Mesenchymal stem cell (in vitro differentiated cells and primary cell): ENCODE data around the gene ARL2BP.

Experiments used
- DNase-seq: peaks from one replicate; pipeline ENCODE4 v3.0.0-alpha.2; 2013
- H2AFZ ChIP-seq: one replicate; pipeline ENCODE4 v1.6.1; 2013; ENCODE audit warnings: low read depth, mild to moderate bottlenecking, control low read depth, inconsistent platforms, low read length, moderate library complexity
- H2AK5ac ChIP-seq: 2 replicates; pipeline ENCODE4 v1.6.1; 2013; ENCODE audit warnings: low read length, moderate library complexity, mild to moderate bottlenecking, inconsistent platforms; ENCODE audit not compliant: severe bottlenecking
- H2BK120ac ChIP-seq: one replicate; pipeline ENCODE4 v1.6.1; 2013; ENCODE audit warnings: low read depth, mild to moderate bottlenecking, inconsistent platforms, low read length, moderate library complexity
- H2BK12ac ChIP-seq, 2 experiments: one replicate each; pipeline ENCODE4 v1.6.1; 2013; ENCODE audit warnings: inconsistent platforms in 2 of 2, low read length in 2 of 2, mild to moderate bottlenecking in 2 of 2, moderate library complexity in 2 of 2, control low read depth in 1 of 2
- H2BK15ac ChIP-seq: one replicate; pipeline ENCODE4 v1.6.1; 2013; ENCODE audit warnings: mild to moderate bottlenecking, low read depth, inconsistent platforms; ENCODE audit not compliant: poor library complexity, severe bottlenecking
- H2BK5ac ChIP-seq: 2 replicates; pipeline ENCODE4 v1.6.1; 2013; ENCODE audit warnings: low read depth, mild to moderate bottlenecking, low read length, control low read depth, inconsistent platforms; ENCODE audit not compliant: poor library complexity, severe bottlenecking
- H3K14ac ChIP-seq, 2 experiments: one replicate each; pipeline ENCODE4 v1.6.1; 2013; ENCODE audit warnings: inconsistent platforms in 2 of 2, low read length in 2 of 2, control low read depth in 1 of 2, mild to moderate bottlenecking in 1 of 2, moderate library complexity in 1 of 2
- H3K18ac ChIP-seq, 2 experiments: one replicate each; pipeline ENCODE4 v1.6.1; 2013; ENCODE audit warnings: inconsistent platforms in 2 of 2, low read length in 2 of 2, control low read depth in 1 of 2, low read depth in 1 of 2, mild to moderate bottlenecking in 1 of 2
- H3K23ac ChIP-seq, 2 experiments: one replicate each; pipeline ENCODE4 v1.6.1; 2013; ENCODE audit warnings: inconsistent platforms in 2 of 2, low read length in 2 of 2, mild to moderate bottlenecking in 2 of 2, moderate library complexity in 2 of 2, control low read depth in 1 of 2
- H3K27ac ChIP-seq: 2 replicates; pipeline ENCODE4 v1.5.1; 2013; ENCODE audit warnings: mild to moderate bottlenecking, moderate library complexity, low read length, control low read depth, inconsistent platforms; ENCODE audit not compliant: poor library complexity, severe bottlenecking
- H3K27me3 ChIP-seq, 2 experiments: 2 replicates each; pipeline versions ENCODE4 v1.6.1 to v1.7.0; 2013; ENCODE audit warnings: low read length in 2 of 2, mild to moderate bottlenecking in 2 of 2, moderate library complexity in 2 of 2, control low read depth in 1 of 2, inconsistent platforms in 1 of 2; ENCODE audit not compliant: control insufficient read depth in 1 of 2, insufficient read depth in 1 of 2
- H3K36me3 ChIP-seq, 2 experiments: 2 replicates each; pipeline versions ENCODE4 v1.6.1 to v1.7.0; 2013; ENCODE audit warnings: low read length in 2 of 2, control low read depth in 1 of 2, inconsistent platforms in 1 of 2, low read depth in 1 of 2, mild to moderate bottlenecking in 1 of 2; ENCODE audit not compliant: insufficient read depth in 2 of 2, control insufficient read depth in 1 of 2
- H3K4ac ChIP-seq, 2 experiments: one replicate each; pipeline ENCODE4 v1.6.1; 2013; ENCODE audit warnings: inconsistent platforms in 2 of 2, low read length in 2 of 2, mild to moderate bottlenecking in 2 of 2, moderate library complexity in 2 of 2, control low read depth in 1 of 2, low read depth in 1 of 2
- H3K4me1 ChIP-seq: 2 replicates; pipeline ENCODE4 v1.6.1; 2013; ENCODE audit warnings: low read depth, low read length, control low read depth; ENCODE audit not compliant: control insufficient read depth, insufficient read depth
- H3K4me2 ChIP-seq: 2 replicates; pipeline ENCODE4 v1.6.1; 2013; ENCODE audit warnings: low read length, mild to moderate bottlenecking, inconsistent platforms; ENCODE audit not compliant: poor library complexity, severe bottlenecking
- H3K4me3 ChIP-seq, 2 experiments: 2 replicates each; pipeline versions ENCODE4 v1.5.1 to v1.7.0; 2013; ENCODE audit warnings: low read length in 2 of 2, mild to moderate bottlenecking in 2 of 2, control low read depth in 1 of 2, low read depth in 1 of 2; ENCODE audit not compliant: insufficient read depth in 1 of 2
- H3K79me1 ChIP-seq: replicated peaks from 2 replicates; pipeline ENCODE4 v1.6.1; 2013; ENCODE audit warnings: mild to moderate bottlenecking, control low read depth, low read length, inconsistent platforms; ENCODE audit not compliant: poor library complexity, severe bottlenecking
- H3K9ac ChIP-seq: 2 replicates; pipeline ENCODE4 v1.7.0; 2013; ENCODE audit warnings: mild to moderate bottlenecking, low read length, moderate library complexity
- H3K9me3 ChIP-seq: 2 replicates; pipeline ENCODE4 v1.7.0; 2013; ENCODE audit warnings: mild to moderate bottlenecking, low read length; ENCODE audit not compliant: control insufficient read depth
- H4K8ac ChIP-seq: one replicate; pipeline ENCODE4 v1.6.1; 2013; ENCODE audit warnings: inconsistent platforms, mild to moderate bottlenecking, low read length, moderate library complexity
- H4K91ac ChIP-seq: one replicate; pipeline ENCODE4 v1.6.1; 2013; ENCODE audit warnings: mild to moderate bottlenecking, low read length, inconsistent platforms
- WGBS: methylation state at CpG from one replicate; pipeline ENCODE4 v1.1.7; 2013; ENCODE audit warnings: mixed read lengths; 5-methylcytosine and 5-hydroxymethylcytosine counted together

ARL2BP gene

DNA sequence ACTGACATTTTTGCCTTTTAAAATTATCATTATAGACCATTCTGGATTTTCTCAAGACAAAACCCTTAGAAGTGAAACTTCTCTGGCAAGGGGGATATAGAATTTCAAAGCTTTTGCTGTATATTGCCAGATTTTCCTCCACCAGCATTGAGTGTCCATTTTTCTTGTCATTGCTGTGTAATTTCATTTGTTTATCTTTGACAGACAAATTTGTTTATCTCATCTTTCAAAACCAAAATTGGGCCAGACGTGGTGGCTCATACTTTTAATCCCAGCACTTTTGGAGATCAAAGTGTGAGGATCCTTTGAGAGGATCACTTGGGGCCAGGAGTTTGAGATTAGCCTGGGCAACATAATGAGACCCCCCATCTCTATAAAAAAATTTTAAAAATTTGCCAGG, 16.0 kb upstream of the ARL2BP start:
- DNase-seq, result no peak
- Histone ChIP-seq H3K36me3 (peaks cover 23 to 91% of the 10 kb centered on the region in 2 experiments), H2AK5ac (no peak overlapping the region), H4K8ac (no peak overlapping the region), H3K9ac (no peak overlapping the region), H3K18ac (no peak overlapping the region), H3K27ac (no peak overlapping the region), H3K14ac (no peak overlapping the region), H3K27me3 (no peaks in the 10 kb centered on the region), H4K91ac (no peak overlapping the region), H3K4me1 (peaks cover 3% of the 10 kb centered on the region), H3K4me2 (no peak overlapping the region), H3K4ac (no peak overlapping the region), H3K9me3 (no peaks in the 10 kb centered on the region), H2BK5ac (no peak overlapping the region), H2AFZ (no peak overlapping the region), H3K4me3 (no peak overlapping the region), H2BK12ac (no peak overlapping the region), H3K79me1 (peaks cover 19% of the 10 kb centered on the region), H2BK120ac (no peak overlapping the region), H2BK15ac (no peak overlapping the region), H3K23ac (no peak overlapping the region)
- WGBS, result no CpG with 5 or more reads among the region's 1 CpG

DNA sequence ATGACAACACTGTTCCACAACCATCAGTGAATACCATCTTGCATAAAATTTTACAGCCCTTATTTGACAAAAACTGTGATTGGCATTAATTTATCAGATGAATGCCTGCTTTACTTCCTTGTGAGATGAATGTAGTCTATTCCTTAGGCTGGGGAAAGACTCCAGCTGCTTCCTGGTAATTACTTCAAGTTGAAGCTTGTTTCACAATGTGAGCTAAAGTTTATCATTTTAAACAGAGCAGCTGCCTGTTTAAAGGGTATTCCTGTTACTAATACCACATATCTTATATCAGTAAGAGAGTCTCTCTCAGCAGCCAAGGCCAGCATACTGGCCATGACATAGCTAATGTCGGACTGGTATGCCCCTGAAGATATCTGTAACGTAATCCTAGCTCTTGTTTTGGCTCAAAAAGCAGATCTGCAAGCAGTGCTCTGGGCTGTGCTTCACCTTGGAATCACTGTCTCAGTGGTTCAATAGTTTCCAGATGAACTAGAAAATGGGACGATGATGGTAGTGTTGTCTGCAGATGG, 13.2 kb upstream of the ARL2BP start:
- no peak for DNase-seq
- Histone ChIP-seq H2BK12ac (no peak overlapping the region), H3K23ac (no peak overlapping the region), H2AFZ (no peak overlapping the region), H3K4me2 (no peak overlapping the region), H4K8ac (no peak overlapping the region), H3K4me1 (peaks cover 4% of the 10 kb centered on the region), H3K36me3 (peaks cover 22 to 91% of the 10 kb centered on the region in 2 experiments), H2AK5ac (no peak overlapping the region), H2BK120ac (no peak overlapping the region), H3K4me3 (no peak overlapping the region), H3K27me3 (no peaks in the 10 kb centered on the region), H3K9me3 (no peaks in the 10 kb centered on the region), H3K14ac (no peak overlapping the region), H3K79me1 (peaks cover 12% of the 10 kb centered on the region), H3K18ac (no peak overlapping the region), H2BK15ac (no peak overlapping the region), H3K27ac (no peak overlapping the region), H2BK5ac (no peak overlapping the region), H4K91ac (no peak overlapping the region), H3K9ac (no peak overlapping the region), H3K4ac (no peak overlapping the region)
- WGBS, result 97% methylated on average over 3 of the region's 3 CpGs

DNA sequence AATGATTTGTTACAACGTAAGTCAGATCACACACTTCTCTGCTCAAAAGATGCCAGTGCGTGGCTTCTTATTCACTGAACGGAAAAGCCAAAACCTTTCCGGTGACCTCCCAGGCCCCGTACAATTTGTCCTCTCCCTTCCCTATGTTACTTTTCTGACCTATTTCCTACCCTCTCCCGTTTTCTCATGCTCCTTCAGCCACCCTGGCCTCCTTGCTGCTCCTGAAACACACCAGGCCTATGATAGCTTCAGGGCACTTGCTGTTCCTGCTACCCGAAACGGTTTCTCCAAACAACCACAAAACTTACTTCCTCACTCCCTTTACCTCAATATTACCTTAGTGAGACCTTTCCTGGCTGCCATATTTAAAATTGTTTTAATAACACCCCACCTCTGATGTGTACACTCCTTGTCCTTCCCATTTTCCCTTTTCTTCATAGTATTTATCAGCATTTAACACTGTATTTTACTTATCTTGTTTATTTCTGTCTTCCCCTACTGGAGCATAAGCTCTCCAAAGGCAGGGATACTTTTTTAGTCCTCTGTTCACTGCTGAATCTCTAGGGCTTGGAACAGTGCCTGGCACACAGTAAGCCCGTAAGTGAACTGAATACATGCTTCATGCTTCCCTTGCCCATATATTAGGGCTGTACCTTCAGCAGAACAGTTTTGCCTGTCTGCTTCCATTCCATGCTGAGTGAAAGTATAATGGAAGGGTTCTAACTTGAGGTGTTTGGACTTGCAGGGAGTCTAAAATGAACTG, 10.9 kb upstream of the ARL2BP start:
- WGBS, result 95% methylated on average over 9 of the region's 9 CpGs
- Histone ChIP-seq H3K4me2 (no peak overlapping the region), H4K91ac (no peak overlapping the region), H3K4ac (no peak overlapping the region), H2BK120ac (no peak overlapping the region), H3K9ac (no peak overlapping the region), H3K4me3 (no peak overlapping the region), H3K4me1 (peaks cover 2% of the 10 kb centered on the region), H3K36me3 (peaks cover 20 to 90% of the 10 kb centered on the region in 2 experiments), H2AK5ac (no peak overlapping the region), H3K79me1 (peaks cover 12% of the 10 kb centered on the region), H2BK15ac (no peak overlapping the region), H2AFZ (no peak overlapping the region), H3K14ac (no peak overlapping the region), H3K27ac (no peak overlapping the region), H3K27me3 (no peaks in the 10 kb centered on the region), H3K23ac (no peak overlapping the region), H2BK12ac (no peak overlapping the region), H4K8ac (no peak overlapping the region), H2BK5ac (no peak overlapping the region), H3K9me3 (no peaks in the 10 kb centered on the region), H3K18ac (no peak overlapping the region)
- DNase-seq, result no peak

DNA sequence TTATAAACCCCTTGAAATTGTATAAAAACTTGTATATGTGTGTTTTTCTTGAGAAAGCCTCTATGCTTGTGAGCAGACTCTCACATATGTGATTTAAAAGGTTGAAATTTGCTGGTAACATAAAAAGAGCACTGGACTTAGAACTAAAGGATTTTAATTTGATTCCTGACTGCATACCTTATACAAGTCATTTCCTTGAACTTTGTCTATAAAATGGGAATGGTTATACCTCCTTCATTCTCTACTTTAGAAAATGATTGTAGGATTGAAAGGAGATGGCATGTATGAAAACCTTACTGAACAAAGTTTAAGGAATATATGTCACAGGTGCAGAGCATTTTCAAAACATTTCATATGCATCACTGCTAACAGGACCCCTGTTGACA, 10.4 kb upstream of the ARL2BP start:
- peaks cover 12% of the 10 kb centered on the region for H3K79me1 ChIP-seq
- H3K23ac ChIP-seq, result no peak overlapping the region
- no peak overlapping the region for H2AK5ac ChIP-seq
- H3K14ac ChIP-seq, result no peak overlapping the region
- no peaks in the 10 kb centered on the region for H3K9me3 ChIP-seq
- H2BK120ac ChIP-seq, result no peak overlapping the region
- no peak overlapping the region for H3K9ac ChIP-seq
- no peak overlapping the region for H3K4me2 ChIP-seq
- H2BK12ac ChIP-seq, result no peak overlapping the region
- H3K4ac ChIP-seq, result no peak overlapping the region
- no peak overlapping the region for H3K27ac ChIP-seq
- H2BK5ac ChIP-seq, result no peak overlapping the region
- no peak overlapping the region for H4K8ac ChIP-seq
- no peak overlapping the region for H3K18ac ChIP-seq
- no peak for DNase-seq
- no peak overlapping the region for H3K4me3 ChIP-seq
- H3K27me3 ChIP-seq, result no peaks in the 10 kb centered on the region
- no peak overlapping the region for H2BK15ac ChIP-seq
- no peak overlapping the region for H4K91ac ChIP-seq
- H3K4me1 ChIP-seq, result peaks cover 2% of the 10 kb centered on the region
- H3K36me3 ChIP-seq, result peaks cover 20 to 92% of the 10 kb centered on the region in 2 experiments
- H2AFZ ChIP-seq, result no peak overlapping the region
